Right atrium auricular region (tissue), 2 donors: Measurements from ENCODE around the gene P4HA3. TPM values are rescaled to one million over a fixed set of nuclear protein-coding genes. Genes with fewer than 3 reads are reported as not detected.
"Not testable (repeated sequence)": the region's sequence is repeated elsewhere in the genome, so short reads cannot be mapped to it uniquely, and the experiment has no call there.

Experiments
- DNase-seq: peaks from one replicate; pipeline ENCODE4 v3.0.0-alpha.2; 2019; ENCODE audit warnings: low spot score
- H3K27ac ChIP-seq, 2 donors: fragments of 200-600 bp; sonication (generic); 1 replicate in 1 of 2; 2 replicates in 1 of 2; pipeline ENCODE4 v1.5.1; 2016 to 2019
- H3K27me3 ChIP-seq, 2 donors: fragments of 200-600 bp; sonication (generic); one replicate each; pipeline versions ENCODE4 v1.5.1 to v1.6.0; 2017 to 2019
- H3K36me3 ChIP-seq: fragments of 200-600 bp; sonication (generic); one replicate; pipeline ENCODE4 v1.5.1; 2016
- H3K4me1 ChIP-seq, 2 donors: fragments of 200-600 bp; sonication (generic); one replicate each; pipeline versions ENCODE4 v1.5.1 to v1.6.0; 2017 to 2019
- H3K4me3 ChIP-seq, 2 donors: fragments of 200-600 bp; sonication (generic); 1 replicate in 1 of 2; 2 replicates in 1 of 2; pipeline ENCODE4 v1.5.1; 2017 to 2019; ENCODE audit warnings: mild to moderate bottlenecking in 1 of 2, moderate library complexity in 1 of 2
- H3K9me3 ChIP-seq, 2 donors: fragments of 200-600 bp; sonication (generic); one replicate each; pipeline ENCODE4 v1.5.1; 2019
- total RNA-seq, 2 donors: library from RNA; depleted of rRNA; stranded (reverse); fragments of >200 nt; gene quantifications; one replicate each; pipeline ENCODE4 v1.1.0, GENCODE V29; 2016
- TF ChIP-seq, protein P1 (sequence below), 2 donors: fragments of 200-600 bp; sonication (generic); IDR thresholded peaks; one replicate each; pipeline ENCODE4 v1.5.1; 2019; ENCODE audit warnings: antibody characterized with exemption in 2 of 2

The P4HA3 gene
- total RNA-seq, 2 donors from 2014 or later: 0.75 TPM; not detected in 1

DNA sequence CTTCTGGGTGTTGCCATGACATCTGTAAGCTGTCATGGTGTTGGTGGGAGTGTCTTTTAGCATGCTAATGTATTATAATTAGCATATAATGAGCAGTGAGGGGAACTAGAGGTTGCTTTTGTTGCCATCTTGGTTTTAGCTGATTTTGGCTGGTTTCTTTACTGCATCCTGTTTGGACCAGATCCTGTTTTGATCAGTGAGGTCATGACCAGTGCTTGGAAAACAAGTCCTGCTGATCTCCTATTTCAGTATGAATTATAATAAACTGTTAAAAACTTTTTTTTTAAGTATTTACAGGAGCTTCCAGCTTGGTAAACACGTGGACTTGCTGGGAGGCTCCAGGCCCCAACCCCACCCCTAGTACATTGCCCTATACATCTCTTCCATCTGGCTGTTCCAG, 30.5 kb upstream of the P4HA3 start:
- Histone ChIP-seq H3K27ac (no peak overlapping the region), H3K4me1 (no peaks in the 10 kb centered on the region), H3K27me3 (no peaks in the 10 kb centered on the region), H3K4me3 (no peak overlapping the region), H3K9me3 (no peaks in the 10 kb centered on the region), H3K36me3 (peaks cover 4% of the 10 kb centered on the region)
- no peak for DNase-seq
- TF ChIP-seq, protein P1, sequence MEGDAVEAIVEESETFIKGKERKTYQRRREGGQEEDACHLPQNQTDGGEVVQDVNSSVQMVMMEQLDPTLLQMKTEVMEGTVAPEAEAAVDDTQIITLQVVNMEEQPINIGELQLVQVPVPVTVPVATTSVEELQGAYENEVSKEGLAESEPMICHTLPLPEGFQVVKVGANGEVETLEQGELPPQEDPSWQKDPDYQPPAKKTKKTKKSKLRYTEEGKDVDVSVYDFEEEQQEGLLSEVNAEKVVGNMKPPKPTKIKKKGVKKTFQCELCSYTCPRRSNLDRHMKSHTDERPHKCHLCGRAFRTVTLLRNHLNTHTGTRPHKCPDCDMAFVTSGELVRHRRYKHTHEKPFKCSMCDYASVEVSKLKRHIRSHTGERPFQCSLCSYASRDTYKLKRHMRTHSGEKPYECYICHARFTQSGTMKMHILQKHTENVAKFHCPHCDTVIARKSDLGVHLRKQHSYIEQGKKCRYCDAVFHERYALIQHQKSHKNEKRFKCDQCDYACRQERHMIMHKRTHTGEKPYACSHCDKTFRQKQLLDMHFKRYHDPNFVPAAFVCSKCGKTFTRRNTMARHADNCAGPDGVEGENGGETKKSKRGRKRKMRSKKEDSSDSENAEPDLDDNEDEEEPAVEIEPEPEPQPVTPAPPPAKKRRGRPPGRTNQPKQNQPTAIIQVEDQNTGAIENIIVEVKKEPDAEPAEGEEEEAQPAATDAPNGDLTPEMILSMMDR (IDR thresholded peaks at IDR 0.05): no peak

DNA sequence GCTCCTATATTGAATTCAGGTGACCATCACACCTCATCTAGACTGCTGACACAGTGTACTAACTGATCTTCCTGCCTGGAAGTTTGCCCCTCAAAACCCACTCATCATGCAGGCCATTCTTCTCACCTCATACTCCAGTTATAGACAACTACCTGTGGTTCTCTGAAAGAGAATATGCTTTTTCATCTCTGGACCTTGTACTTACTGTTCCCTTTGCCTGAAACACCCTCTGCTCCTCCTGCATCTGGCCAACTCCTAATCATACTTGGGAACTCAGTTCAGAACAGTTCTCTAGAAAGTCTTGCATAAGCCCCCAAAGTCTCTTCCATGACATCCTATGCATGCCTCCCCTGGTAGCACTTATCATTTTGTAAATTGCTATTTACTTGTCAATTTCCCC, 28.2 kb upstream of the P4HA3 start:
- Histone ChIP-seq H3K27ac (no peak overlapping the region), H3K4me1 (no peaks in the 10 kb centered on the region), H3K36me3 (no peaks in the 10 kb centered on the region), H3K4me3 (no peak overlapping the region), H3K27me3 (no peaks in the 10 kb centered on the region), H3K9me3 (no peaks in the 10 kb centered on the region)
- no peak for DNase-seq
- TF ChIP-seq, protein P1 (IDR thresholded peaks at IDR 0.05): no peak

DNA sequence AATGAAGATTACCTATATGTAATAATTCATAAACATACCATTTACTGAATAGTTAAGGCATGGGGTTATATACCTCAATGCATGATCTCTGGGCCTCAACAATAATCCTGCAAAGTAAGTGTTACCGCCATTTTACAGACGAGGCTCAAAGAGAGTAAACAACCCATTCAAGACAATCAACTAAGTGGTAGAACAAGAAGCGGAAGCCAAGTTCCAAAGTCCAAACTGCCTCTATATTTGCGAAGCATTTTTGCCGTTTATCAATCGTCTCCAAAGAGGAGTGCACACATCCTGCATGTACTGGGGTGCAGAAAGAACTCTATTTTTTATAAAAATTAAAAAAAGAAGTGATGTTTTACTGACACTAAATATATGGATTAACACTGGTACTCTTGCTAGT, 27.5 kb upstream of the P4HA3 start:
- Histone ChIP-seq H3K36me3 (no peaks in the 10 kb centered on the region), H3K27ac (no peak overlapping the region), H3K4me3 (no peak overlapping the region), H3K4me1 (no peaks in the 10 kb centered on the region), H3K9me3 (no peaks in the 10 kb centered on the region), H3K27me3 (no peaks in the 10 kb centered on the region)
- TF ChIP-seq, protein P1 (IDR thresholded peaks at IDR 0.05): no peak
- DNase-seq: no peak

DNA sequence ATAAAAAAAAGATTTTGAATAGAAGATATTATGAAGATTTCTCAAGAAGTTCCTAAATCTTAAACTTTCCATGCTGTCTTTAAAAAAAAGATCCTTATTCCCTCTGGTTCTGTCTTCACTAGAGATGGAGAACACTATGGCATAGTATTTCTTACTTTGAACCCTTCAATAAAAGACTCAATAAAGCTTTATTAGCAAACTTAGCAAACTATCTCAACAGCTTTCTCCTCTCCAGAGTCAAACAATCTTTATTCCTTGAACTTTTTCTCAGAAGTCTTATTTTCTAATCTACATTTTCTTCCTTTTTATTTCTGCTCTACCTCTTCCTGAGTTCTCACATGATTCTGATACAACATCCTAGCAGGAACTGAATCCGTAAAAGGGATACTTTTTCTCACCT, 21.8 kb upstream of the P4HA3 start:
- Histone ChIP-seq H3K4me1 (no peaks in the 10 kb centered on the region), H3K36me3 (no peaks in the 10 kb centered on the region), H3K27me3 (no peaks in the 10 kb centered on the region), H3K27ac (no peak overlapping the region), H3K4me3 (no peak overlapping the region), H3K9me3 (no peaks in the 10 kb centered on the region)
- DNase-seq: no peak
- TF ChIP-seq, protein P1 (IDR thresholded peaks at IDR 0.05): no peak

DNA sequence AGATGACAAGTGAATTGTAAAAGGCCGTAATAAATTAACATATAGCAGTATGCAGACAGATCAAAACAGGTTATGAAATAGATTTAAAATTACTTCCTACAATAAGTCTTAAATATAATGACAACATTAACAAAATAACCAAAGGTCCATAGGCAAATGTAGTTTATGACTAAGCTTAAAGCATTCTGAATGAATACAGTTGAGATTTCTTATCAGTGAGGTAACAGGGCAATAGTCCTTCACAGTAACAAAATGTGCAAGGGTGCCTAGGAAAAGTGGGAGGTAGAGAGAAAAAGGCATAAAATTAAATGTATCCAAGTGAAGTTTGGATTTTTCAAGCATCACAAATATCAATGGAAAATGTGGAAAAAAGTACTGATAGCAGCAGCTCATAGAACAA, 20.9 kb upstream of the P4HA3 start:
- no peak overlapping the region for H3K4me3 ChIP-seq
- DNase-seq: no peak
- no peaks in the 10 kb centered on the region for H3K27me3 ChIP-seq
- TF ChIP-seq, protein P1 (IDR thresholded peaks at IDR 0.05): no peak
- no peaks in the 10 kb centered on the region for H3K9me3 ChIP-seq
- H3K36me3 ChIP-seq: no peaks in the 10 kb centered on the region
- H3K27ac ChIP-seq: no peak overlapping the region
- H3K4me1 ChIP-seq: no peaks in the 10 kb centered on the region

DNA sequence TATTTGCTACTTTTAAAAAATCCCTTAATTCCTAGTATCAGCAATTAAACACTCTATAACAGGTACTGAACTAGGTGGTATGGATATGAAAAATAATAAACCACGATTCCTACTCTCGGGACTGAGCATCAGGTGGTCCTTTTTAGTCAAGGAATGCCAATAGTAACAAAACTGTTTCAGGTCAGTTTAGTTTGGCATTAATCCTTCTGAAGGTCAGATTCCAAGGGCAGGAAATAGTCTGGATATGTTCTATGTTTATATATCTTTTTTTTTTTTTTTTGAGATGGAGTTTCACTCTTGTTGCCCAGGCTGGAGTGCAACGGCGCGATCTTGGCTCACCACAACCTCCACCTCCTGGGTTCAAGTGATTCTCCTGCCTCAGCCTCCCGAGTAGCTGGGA, 19.6 kb upstream of the P4HA3 start:
- H3K36me3 ChIP-seq, H3K27me3 ChIP-seq, H3K4me3 ChIP-seq, H3K9me3 ChIP-seq, DNase-seq, H3K27ac ChIP-seq: not testable (repeated sequence)
- peaks cover 0 to 11% of the 10 kb centered on the region in 2 donors for H3K4me1 ChIP-seq
